Measurements from ENCODE around the gene ZYG11B. TPM values are rescaled to one million over a fixed set of nuclear protein-coding genes. Genes with fewer than 3 reads are reported as not detected.
"Not testable (repeated sequence)": the region's sequence is repeated elsewhere in the genome, so short reads cannot be mapped to it uniquely, and the experiment has no call there.

The ZYG11B gene
- total RNA-seq, 1 donor, result 59.7 TPM

GRCh38 chr1:52727114-52727586 lies 897 bp downstream of the ZYG11B start:
- TF ChIP-seq, protein P1, sequence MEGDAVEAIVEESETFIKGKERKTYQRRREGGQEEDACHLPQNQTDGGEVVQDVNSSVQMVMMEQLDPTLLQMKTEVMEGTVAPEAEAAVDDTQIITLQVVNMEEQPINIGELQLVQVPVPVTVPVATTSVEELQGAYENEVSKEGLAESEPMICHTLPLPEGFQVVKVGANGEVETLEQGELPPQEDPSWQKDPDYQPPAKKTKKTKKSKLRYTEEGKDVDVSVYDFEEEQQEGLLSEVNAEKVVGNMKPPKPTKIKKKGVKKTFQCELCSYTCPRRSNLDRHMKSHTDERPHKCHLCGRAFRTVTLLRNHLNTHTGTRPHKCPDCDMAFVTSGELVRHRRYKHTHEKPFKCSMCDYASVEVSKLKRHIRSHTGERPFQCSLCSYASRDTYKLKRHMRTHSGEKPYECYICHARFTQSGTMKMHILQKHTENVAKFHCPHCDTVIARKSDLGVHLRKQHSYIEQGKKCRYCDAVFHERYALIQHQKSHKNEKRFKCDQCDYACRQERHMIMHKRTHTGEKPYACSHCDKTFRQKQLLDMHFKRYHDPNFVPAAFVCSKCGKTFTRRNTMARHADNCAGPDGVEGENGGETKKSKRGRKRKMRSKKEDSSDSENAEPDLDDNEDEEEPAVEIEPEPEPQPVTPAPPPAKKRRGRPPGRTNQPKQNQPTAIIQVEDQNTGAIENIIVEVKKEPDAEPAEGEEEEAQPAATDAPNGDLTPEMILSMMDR (IDR thresholded peaks at IDR 0.05; ENCODE audit: insufficient read depth, low read length), result no peak
- DNase-seq (ENCODE audit: low read depth), result peak; percentile 27
- peak overlapping the region; percentile 87 for H3K4me3 ChIP-seq (ENCODE audit: low read depth, low read length)

DNA sequence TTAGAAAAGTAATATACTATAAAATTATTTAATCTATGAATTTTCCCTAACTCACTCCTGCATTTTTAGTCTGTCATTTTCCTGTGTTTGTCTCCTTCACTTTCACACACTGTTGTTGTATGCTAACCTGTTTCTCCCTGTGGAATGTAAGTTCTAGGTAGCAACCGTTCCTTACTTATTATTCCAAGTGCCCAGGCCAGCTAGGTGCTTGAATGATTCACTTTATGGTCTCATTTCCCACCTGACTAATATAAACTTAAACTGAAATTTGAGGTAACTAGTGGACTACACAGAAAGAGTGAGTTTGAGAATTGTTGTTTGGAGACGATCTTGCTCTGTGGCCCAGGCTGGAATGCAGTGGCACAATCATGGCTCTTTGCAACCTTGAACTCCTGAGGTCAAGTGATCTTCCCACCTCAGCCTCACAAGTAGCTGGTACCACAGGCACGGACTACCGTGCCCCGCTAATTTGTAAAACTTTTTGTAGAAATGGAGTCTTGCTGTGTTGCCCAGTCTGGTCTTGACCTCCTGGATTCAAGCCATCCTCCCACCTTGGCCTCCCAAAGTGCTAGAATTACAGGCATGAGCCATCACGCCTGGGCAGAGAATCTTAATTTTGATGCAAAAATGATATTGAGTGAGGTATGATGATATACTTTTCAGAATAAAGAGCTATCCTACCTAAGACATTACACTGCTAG lies 1.9 kb downstream of the ZYG11B start:
- DNase-seq (ENCODE audit: low read depth), result no peak
- peak overlapping the region; percentile 26 for H3K4me3 ChIP-seq (ENCODE audit: low read depth, low read length)
- TF ChIP-seq, protein P1 (IDR thresholded peaks at IDR 0.05; ENCODE audit: insufficient read depth, low read length), result no peak

- TF ChIP-seq, protein P1 (IDR thresholded peaks at IDR 0.05; ENCODE audit: insufficient read depth, low read length), result no peak
- no peak for DNase-seq (ENCODE audit: low read depth)
- H3K4me3 ChIP-seq (ENCODE audit: low read depth, low read length), result no peak overlapping the region
These were observed 7.1 kb downstream of the ZYG11B start for GRCh38 chr1:52733368-52733767.

- DNase-seq (ENCODE audit: low read depth); H3K4me3 ChIP-seq (ENCODE audit: low read depth, low read length): not testable (repeated sequence)
These were observed 9.1 kb downstream of the ZYG11B start for GRCh38 chr1:52735371-52735770.

DNA sequence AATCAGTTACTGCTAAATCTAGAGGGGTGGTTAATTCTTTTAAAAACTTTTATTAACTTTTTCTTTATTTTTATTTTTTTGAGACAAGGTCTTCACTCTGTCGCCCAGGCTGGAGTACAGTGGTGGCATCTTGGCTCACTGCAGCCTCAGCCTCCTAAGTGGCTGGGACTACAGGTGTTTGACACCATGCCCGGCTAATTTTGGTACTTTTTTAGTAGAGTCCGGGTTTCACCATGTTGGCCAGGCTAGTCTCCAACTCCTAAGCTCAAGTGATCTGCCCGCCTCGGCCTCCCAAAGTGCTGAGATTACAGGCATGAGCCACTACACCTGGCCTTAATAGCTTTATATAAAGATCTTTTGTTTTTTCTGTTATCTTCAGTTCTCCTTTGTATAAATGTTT lies 11.9 kb downstream of the ZYG11B start:
- no peak for DNase-seq (ENCODE audit: low read depth)
- no peak overlapping the region for H3K4me3 ChIP-seq (ENCODE audit: low read depth, low read length)
- TF ChIP-seq, protein P1 (IDR thresholded peaks at IDR 0.05; ENCODE audit: insufficient read depth, low read length), result no peak

GRCh38 chr1:52738893-52739292 lies 12.6 kb downstream of the ZYG11B start:
- DNase-seq (ENCODE audit: low read depth), result no peak
- TF ChIP-seq, protein P1 (IDR thresholded peaks at IDR 0.05; ENCODE audit: insufficient read depth, low read length), result no peak
- H3K4me3 ChIP-seq (ENCODE audit: low read depth, low read length), result no peak overlapping the region

DNA sequence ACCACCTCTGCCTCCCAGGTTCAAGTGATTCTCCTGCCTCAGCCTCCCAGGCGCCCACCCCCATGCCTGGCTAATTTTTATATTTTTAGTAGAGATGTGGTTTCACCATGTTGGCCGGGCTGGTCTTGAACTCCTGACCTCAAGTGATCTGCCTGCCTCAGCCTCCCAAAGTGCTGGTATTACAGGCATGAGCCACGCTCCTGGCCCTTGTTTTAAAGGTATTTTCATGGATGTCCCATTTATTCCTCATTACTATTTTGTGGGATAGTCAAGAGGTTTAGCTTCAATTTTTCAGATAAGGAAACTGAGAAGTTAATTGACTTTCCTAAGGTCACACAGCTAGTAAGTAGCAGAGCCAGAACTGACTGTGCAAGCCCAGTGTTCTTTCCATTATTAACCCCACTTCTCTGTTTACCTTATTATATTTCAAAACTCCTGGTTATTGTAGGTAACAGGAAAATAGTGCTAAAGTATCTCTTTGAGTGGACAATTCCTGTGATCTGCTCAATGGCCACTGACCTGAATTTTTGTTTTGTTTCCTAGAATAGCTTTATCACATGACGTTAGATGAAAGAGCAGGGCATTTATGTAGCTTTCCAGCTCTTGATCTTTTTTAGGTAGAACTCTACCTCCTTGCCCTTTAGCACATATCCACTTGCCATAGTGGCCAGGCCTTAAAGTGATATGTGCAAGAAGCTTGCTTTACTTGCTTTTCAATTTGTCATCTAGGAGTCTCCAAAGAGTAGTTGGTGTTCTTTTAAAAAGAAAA lies 13.6 kb downstream of the ZYG11B start:
- TF ChIP-seq, protein P1 (IDR thresholded peaks at IDR 0.05; ENCODE audit: insufficient read depth, low read length), result no peak
- DNase-seq (ENCODE audit: low read depth), result no peak
- H3K4me3 ChIP-seq (ENCODE audit: low read depth, low read length), result no peak overlapping the region
